GM18861 (cell line): ENCODE results near the gene C10orf105.
A peak's percentile ranks its signal among the peaks of the same experiment; 100 is the strongest.

Experiments
- ATAC-seq: cut with Tn5 transposase; IDR thresholded peaks from one replicate; pipeline ENCODE4 v1.9.1; 2021; ENCODE audit not compliant: unreplicated experiment

The C10orf105 gene

DNA sequence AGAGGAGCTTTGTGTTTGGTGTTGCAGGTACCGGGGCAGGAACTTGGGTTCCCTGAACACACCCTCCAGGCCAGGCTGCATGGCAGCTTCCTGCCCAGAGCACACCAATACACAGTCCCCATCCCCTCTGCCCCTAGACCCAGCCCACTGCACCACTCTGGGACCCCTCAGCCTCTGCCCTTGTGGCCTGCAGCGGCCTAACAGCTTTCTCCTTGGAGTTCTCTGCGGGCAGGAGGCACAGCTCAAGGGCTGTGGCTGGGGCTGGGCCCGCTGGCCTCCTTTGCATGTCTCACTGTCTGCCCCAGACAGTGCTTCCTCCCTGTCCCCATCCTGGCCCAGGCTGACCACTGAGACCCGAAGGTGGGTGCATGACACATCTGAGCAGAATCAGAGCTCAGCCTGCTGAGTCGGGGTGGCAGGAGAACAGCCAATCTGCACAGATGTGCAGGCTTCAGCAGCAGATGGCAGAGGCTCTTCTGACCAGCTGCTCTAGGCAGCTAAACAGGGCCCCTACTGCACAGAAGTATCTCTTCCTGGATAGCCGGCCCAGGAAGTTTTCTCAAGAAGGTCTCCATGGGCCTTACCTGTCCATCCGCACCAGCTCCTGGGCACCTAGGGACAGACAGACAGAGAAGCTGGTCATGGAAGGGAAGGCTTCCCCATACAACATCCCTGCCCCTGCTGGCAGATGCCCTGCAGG lies 33.0 kb upstream of the C10orf105 start:
- ATAC-seq: no peak

DNA sequence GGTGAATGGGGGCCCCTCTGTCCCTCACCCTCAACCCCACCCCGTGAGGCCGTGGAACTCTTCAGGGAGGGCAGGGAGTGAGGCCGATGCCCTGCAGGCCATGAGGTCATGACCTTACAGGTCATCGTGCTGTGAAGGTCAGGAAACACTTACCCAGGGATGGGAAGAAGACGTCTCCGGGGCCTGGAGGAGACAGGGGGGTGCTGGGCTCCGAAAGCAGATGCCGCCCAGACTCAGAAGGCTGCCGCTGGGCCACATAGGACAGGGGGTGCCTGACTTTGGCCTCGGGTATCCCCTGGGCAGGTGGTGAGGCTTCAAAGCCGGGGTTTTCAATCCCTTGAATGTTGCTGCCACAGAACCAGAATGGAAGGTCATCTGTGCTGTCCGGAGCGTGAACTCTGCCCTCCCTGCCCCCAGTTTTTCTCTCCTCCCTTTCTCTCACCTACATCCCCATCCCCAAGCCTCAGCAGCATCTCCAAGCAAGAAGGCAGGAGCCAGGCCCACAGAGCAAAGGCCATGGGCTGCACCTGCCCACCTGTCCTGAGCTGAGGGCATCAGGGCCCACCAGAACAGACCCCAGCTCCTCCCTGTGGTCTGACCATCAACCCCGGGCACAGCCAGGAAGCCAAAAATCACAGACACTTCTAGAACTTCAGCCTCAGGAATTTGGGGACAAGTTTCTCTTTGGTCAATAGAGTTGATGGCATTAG lies 32.1 kb upstream of the C10orf105 start:
- ATAC-seq: no peak

DNA sequence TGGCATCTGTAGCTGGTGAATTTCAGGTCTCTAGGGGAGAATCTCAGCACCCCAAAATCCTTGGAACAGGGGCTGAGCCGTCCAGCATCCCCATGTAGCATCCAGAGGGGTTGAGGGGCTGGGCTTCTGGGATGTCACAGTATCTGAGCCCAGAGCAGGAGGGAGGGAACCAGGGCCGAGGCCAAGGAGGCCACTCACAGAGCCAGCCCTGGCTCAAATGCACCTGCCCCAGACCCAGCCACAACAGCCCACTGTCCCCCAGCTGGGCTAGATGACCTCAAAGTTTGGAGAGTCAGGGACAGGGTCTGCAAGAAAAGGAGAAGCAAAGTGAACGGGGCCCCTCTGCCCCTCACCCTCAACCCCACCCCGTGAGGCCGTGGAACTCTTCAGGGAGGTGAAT lies 31.4 kb upstream of the C10orf105 start:
- ATAC-seq: no peak

DNA sequence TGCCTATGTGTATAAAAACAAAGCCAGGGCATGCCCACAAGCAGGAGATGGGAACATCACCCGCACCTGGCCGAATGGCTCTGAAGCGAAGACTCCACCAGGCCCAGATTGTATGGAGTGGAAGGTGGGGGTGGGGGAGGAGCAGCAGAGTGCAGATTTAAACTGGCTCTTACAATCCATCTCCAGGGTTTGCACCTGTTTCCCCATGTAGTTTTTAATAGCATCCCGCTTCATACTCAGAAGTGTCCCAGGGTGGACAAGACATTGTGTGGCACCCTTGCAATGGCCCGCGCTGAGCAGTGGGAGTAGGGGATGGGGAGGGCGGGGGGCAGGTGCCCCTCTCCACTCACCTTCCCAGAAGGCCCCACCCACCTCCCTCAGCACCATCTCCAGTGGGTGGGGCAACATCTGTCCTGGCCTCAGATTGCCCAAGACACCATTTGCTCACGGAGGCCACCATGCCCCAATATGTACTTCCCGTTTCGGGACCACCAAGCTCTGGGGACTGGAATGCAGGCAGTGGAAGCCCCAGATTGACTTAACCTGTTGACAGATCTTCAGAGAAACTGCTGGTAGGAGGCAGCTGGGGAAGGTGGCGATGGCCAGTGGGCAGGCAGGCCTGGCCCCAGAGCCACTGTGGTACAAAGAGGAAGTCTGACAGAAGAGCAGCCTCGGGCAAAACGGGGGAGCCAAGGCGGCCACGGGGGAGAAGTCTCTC lies 30.7 kb upstream of the C10orf105 start:
- ATAC-seq: no peak

DNA sequence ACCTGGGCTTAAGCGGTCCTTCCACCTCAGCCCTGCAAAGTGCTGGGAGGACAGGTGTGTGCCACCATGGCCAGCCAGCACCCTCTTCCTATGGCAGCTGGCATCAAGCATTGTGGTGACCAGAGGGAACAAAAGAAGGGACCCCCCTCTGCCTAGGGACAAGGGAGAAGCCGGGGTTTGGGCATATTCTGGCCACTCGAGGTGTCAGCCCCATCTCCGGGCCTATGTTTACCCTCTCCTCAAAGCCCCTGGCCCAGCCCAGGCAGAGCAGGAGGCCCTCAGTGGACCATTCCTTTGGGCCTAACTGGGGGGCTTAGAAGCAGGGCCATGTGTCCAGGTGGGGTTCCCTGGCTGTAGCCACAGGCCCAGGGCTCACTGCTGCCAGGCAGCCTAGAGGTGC lies 29.8 kb upstream of the C10orf105 start:
- no peak for ATAC-seq

DNA sequence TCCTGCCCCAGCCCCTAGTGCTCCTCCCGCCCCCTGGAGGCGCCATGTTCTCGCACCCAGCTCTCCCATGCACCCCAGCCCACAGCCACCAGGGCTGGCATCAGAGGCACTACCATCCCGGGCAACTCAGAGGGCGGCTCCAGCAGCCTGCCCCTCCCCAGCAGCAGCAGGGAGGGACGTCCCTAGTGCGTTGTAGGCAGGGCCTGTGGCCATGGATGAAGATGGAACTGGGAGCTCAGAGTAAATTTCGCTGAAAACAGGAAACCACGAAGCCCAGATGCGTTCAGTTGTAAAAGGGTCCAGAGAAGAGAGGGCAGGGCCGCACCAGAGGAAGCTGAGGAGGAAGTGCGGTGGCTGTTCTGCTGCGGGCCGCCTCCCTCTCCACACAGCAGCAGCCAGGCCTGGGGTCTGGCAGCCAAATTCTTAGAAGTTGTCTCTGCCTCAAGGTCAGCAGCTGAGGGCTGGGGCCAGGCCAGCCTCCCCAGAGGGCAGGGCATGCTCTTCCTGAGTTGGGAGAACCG lies 29.2 kb upstream of the C10orf105 start:
- ATAC-seq: peak; percentile 44

DNA sequence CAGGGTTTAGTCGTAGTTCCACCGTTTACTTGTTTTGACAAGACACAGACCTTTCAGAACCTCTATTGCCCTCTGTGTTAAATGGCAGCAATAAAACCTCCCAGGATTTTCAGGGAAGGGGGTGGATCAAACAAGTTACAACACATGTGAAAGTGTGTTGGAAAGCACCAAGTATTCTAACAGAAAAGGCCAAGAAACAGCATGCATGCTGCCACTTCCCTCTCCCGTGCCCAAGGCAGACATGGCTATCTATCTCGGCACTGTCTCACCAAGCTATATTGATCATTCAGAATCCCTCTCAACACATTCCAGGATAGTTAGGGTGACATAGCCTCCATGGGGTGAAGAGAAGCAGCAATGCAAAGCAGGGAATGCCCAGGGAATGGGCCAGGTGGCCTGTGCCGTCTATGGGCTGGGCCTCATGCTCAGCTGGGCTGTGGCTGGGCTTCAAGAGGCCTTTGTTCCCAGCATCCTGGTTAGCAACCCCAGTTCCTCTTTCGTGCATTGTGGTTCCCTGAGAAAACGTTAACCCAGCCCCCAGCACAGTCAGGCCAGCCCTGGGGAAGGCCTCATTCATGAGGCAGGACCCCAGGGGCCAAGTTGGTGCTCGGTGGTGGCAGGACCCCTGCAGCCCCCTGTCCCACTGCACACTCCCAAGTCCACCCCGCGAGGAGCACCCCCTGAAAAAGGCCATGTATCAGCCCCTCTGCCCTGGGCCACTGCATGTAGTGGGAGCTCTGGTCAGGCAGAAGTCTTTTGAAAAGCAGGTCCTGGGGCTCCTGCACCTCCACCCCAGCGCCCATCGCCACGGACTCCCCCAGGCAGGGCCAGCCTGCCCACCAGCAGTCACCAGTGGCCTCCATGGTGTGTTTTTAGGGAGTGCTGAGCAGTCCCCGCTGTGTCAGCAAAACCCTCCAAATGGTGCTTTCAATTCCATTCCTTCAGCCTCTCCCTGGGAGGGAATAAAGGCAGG lies 28.3 kb upstream of the C10orf105 start:
- no peak for ATAC-seq

DNA sequence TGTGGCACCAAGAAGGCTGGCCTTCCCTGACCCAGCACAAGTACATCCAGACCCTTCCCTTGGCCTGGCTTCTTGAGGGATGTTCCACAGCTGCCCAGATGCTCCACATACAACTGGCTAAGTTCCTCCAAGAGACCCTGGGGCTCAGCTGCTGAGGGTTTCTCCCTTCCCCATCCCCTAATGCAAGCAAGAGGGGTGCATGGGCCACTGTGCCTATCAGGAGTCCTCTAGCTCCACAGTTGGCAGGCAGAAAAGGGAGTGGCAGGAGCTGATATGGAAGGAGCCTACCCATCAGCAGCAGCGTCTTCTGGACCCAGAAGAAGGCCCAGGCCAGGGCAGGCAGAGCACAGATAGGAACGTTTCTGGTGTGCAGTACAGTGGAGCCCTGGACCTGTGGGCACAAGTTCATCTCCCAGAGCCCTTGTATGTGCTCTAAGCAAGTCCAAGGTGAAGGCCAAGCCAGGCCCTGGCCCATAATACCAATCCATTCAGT lies 27.5 kb upstream of the C10orf105 start:
- no peak for ATAC-seq

DNA sequence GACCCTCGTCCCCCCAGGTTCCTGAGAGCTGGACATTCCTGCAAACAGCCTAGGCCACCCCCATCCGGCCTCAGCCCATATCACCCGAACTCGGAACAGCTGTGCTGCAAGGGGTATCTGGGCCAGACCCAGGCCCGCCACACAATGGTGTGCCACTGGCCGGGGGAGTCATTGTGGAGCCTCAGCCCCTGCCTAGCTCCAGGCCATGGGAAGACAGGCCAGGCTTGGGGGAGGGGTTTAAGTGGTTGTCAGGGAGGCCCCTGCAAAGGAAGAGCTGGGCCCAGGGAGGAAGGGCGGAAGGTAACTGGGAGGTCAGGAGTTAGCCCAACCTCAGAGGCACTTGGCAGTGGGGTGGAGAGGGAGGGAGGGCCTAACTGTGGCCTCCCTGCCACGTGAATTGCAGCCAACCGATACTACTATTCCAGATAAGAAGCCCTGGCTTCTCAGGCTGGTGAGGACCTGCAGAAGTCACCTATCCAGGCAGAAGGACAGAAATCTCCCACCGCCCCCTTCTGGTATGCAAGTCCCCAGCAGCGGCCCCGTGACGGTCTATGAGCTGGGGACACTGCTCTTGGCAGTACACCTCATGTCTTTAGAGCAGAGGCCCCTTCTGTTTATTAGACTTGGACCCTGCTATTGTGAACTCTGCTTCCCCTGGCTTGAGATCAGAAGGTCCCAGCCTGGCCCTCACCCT lies 26.9 kb upstream of the C10orf105 start:
- ATAC-seq: no peak

DNA sequence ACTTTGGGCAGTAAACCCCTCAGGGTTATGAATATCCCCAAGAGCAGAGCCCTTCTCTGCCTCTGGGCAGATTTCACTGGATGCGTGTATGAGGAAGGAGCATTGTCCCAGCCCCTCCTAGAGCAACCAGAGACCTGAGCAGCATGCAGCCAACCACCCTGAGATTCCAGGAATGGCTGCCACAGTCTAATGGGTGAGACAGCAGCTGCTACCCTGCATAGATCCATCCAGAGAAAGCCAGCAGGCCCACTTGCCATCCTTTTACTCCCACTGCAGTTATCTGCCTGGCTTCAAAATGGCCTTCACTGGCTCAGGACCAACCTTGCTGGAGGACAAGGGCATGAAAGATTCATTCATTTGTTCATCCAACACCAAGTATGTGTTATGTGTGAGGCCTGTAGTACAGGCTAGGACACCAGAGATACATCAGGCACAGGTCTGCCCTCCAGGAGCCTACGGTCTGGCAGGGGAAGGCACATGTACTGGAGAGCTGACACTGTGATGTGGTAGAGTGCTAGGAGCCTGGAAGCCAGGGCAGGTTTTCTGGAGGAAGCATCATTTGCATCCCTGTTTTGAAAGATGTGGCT lies 26.2 kb upstream of the C10orf105 start:
- ATAC-seq: no peak

DNA sequence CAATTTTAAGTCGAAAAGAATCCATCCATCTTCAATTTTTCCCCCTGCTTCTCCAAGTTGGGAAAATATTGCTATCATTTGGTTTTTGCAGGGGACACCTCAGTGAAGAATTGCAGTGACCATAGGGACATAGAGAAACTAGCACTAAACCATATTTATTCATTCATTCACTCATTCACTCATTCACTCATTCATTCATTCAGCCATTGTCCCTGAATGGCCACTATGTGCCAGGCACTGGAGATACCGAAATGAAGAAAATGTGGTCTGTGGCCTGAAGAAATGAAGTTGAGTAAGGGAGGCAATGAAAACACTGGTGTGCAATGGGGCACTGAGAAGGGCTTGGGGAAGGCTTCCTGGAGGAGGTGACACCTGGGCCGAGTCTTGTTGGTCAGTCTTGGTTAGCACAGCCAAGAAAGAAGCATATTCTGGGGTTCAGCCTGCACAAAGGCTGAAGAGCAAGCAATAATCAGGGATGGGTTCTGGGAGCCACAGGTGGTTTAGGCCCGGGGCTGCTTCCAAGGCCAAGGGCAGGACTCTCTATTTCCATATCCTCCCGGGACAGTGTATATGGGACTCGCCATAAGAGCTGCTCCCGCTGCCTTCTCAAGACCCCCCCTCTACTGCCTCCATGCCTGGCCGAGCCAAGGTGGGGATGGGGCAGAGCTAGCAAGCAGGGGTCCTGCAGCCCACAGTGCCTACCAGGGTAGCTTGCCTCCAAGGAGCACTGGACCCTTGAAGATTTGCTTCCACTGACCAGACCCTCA lies 25.5 kb upstream of the C10orf105 start:
- ATAC-seq: no peak

DNA sequence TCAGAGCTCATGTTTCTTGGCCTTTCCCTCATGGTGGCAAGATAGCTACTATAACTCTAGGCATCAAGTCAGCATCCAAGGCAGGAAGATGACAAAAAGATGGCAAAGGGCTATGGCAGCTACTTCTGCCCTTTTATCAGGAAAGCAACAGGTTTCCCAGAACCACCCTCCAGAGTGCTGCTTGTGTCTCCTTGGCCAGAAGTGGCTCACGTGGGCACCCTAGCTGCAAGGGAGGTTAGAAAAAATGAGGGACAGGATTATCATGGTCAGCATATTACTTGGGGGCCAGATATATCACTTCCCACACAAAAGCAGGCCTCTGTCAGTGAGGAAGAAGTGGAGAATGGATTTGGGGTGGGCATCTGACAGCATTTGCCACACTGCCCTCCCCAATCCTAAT lies 24.3 kb upstream of the C10orf105 start:
- no peak for ATAC-seq

DNA sequence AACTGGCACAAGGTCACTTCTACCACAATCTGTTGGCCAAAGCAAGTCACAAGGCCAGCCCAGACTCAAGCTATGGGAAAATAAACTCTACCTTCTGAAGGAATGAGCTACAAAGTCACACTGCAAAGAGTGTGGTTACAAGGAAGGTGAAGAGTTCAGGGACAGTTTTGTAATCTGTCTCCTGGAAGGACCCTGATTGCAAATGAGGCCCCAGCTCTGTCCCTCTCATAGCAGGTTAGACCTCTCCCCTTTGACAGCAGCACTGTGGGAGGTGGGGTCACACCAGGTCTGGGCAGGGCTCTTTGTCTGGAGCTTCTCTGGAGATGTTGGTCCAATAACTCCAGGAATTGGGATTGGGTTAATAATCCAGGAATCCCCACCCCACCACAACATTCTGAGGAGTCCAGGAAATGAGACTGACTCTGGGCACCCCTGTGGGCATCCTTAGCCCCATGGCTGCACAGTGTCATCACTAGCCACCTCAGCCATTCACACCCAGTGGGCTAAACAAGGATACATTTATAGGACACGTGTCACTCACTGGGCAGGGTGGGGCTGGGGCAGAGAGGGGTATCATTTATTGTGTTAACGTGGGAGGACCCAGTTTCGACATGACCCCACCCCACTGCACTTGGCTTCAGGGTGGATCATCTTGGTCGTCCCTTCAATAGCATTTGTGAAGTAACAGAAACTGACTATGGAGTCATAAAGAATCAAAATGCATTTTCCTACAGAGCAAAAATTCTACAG lies 23.7 kb upstream of the C10orf105 start:
- ATAC-seq: no peak

DNA sequence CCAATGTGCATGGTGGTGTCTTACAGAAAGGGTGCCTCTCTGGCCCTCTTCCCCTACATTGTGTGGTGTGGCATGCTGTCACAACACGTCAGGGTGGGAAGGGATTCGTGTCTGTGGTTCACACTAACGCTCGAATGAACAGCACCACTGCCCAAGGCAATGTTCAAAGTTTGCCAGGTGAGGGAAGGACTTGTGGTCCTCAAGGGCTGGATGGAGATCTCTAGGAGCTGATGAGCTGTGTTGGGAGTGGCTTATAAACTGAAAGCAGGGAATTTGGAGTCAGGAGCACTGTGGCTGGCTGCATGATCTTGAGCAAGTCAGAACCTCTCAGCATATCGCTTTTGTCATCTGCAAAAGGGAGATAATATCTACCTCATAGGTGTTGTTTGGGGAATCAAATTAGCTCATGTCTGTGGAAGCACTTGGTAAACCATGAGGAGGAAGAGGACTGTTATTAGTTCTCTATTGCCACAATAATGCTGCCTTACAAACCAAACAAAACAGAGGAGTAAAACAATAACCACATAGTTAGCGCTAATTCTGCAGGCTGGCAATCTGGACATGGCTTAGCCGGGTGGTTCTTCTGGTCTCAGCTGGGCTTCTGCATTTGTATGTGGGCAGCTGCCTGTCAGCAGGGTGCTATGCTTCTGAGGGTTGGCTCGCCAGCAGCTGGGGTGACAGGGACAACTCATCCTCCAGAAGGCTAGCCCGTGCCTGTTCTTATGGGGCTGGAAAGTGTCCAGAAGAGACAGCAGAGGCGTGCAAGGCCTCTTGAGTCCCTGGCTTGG lies 22.9 kb upstream of the C10orf105 start:
- ATAC-seq: no peak

DNA sequence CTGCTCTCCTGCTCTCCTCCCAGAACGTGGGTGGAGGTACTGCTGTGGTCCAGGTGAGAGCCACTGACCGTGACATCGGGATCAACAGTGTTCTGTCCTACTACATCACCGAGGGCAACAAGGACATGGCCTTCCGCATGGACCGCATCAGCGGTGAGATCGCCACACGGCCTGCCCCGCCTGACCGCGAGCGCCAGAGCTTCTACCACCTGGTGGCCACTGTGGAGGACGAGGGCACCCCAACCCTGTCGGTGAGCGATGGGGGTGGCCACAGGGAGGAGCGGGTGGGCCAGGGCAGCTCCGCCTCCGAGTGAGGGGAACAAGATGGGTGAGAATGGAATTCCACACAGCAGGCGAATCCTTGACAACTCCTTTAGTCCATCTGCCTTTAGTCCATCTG lies 22.1 kb upstream of the C10orf105 start:
- ATAC-seq: no peak

DNA sequence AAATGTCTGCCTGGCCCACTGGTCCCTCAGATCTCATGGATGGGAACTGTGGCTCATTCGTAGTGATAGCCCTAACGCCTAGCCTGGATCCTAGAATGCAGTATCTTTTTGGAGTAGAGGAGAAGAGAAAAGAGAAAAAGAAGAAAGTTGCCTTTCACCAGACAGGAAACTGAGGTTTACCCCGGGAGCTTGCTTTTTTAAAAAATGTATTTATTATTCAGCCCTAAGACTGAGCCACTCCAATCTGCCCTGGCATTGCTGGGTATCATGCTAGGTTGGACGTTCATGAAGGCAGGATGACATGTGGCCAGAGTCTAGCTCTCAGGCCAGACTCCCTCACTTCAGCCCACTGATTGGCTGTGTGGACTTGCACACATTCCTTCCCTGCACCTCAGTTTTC lies 21.5 kb upstream of the C10orf105 start:
- no peak for ATAC-seq

DNA sequence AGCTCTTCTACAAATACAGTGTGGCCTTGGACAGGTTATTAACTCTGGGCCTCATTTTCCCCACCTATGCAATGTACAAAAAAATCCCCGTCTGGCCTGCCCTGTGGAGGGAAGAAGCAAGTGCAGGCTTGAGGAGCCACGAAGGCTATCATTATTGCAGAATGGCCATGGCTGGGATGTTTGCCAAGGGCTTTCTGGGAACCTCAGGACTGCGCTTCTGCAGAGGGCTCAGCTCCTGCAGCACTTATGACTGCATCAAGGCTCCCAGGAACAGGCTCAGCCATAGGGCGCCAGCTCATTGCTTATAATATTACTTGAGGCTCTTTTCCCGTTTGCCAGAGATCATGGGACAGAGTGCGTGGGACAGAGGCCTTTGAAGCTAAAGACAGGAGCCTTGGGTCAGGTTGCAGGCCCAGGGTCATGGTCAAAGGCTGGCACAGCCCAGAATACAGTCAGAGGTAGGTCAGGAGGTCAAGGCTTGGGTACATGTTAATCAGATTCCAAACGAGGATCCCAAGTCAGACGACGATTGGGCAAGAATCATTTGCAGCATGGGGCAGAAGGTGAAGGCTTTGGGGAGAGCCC lies 20.6 kb upstream of the C10orf105 start:
- ATAC-seq: no peak
